HepG2 (cell line): Measurements from ENCODE around the gene KCNK7. TPM values are rescaled to one million over a fixed set of nuclear protein-coding genes. Genes with fewer than 3 reads are reported as not detected.

Source experiments
- AGO2 ChIP-seq: fragments of 200-400 bp; formaldehyde crosslinking; optimal IDR thresholded peaks from 2 replicates; pipeline ENCODE3; 2017; ENCODE audit warnings: mild to moderate bottlenecking, low read depth, low read length, moderate library complexity
- BATF2 ChIP-seq: sonication (generic); formaldehyde crosslinking; IDR thresholded peaks from 2 replicates; pipeline ENCODE4 v1.8.0; 2022; ENCODE audit warnings: mild to moderate bottlenecking, missing genetic modification reagents, moderate library complexity
- CAMTA2 ChIP-seq: sonication (generic); formaldehyde crosslinking; IDR thresholded peaks from 2 replicates; pipeline ENCODE4 v1.4.0; 2020; ENCODE audit warnings: mild to moderate bottlenecking, missing genetic modification reagents, borderline replicate concordance
- CENPX ChIP-seq: sonication (generic); formaldehyde crosslinking; IDR thresholded peaks from 2 replicates; pipeline ENCODE4 v1.9.0; 2021; ENCODE audit warnings: mild to moderate bottlenecking, missing genetic modification reagents, moderate library complexity
- FOXC1 ChIP-seq: sonication (generic); formaldehyde crosslinking; IDR thresholded peaks from 2 replicates; pipeline ENCODE4 v1.8.0; 2022; ENCODE audit warnings: mild to moderate bottlenecking, missing genetic modification reagents, borderline replicate concordance
- KAT2B ChIP-seq: fragments of 150-350 bp; IDR thresholded peaks from 2 replicates; pipeline ENCODE4 v1.6.1; 2014; ENCODE audit warnings: low read depth, low read length, borderline replicate concordance
- KDM6A ChIP-seq: IDR thresholded peaks from 2 replicates; pipeline ENCODE4 v1.6.1; 2016; ENCODE audit warnings: low read depth
- KLF9 ChIP-seq: IDR thresholded peaks from 2 replicates; pipeline ENCODE4 v1.6.1; 2016; ENCODE audit warnings: low read depth
- MEIS2 ChIP-seq: sonication (generic); formaldehyde crosslinking; IDR thresholded peaks from 2 replicates; pipeline ENCODE4 v1.9.0; 2021; ENCODE audit warnings: mild to moderate bottlenecking, missing genetic modification reagents
- MTF2 ChIP-seq: sonication (generic); formaldehyde crosslinking; IDR thresholded peaks from 2 replicates; pipeline ENCODE4 v1.5.0; 2020; ENCODE audit warnings: missing genetic modification reagents, borderline replicate concordance
- SATB2 ChIP-seq: sonication (generic); formaldehyde crosslinking; IDR thresholded peaks from 2 replicates; pipeline ENCODE4 v1.5.0; 2020; ENCODE audit warnings: missing genetic modification reagents
- SCMH1 ChIP-seq: sonication (generic); formaldehyde crosslinking; IDR thresholded peaks from 2 replicates; pipeline ENCODE4 v1.9.0; 2021; ENCODE audit warnings: missing genetic modification reagents, mild to moderate bottlenecking, borderline replicate concordance
- SUZ12 ChIP-seq: fragments of 150-350 bp; IDR thresholded peaks from 2 replicates; pipeline ENCODE4 v1.6.1; 2014; ENCODE audit warnings: low read depth, low read length
- TMF1 ChIP-seq: sonication (generic); formaldehyde crosslinking; IDR thresholded peaks from 2 replicates; pipeline ENCODE4 v1.8.1; 2022; ENCODE audit warnings: low read depth, missing genetic modification reagents
- ZBTB49 ChIP-seq: sonication (generic); formaldehyde crosslinking; IDR thresholded peaks from 2 replicates; pipeline ENCODE4 v1.4.0; 2020; ENCODE audit warnings: missing genetic modification reagents, borderline replicate concordance
- ZNF30 ChIP-seq: sonication (generic); formaldehyde crosslinking; IDR thresholded peaks from 2 replicates; pipeline ENCODE4 v1.5.0; 2020; ENCODE audit warnings: mild to moderate bottlenecking, missing genetic modification reagents
- polyA plus RNA-seq, 8 experiments: library from polyadenylated mRNA; depleted of rRNA in 3 of 8; stranded (reverse) in 7 of 8; unstranded in 1 of 8; fragments of >200 nt; fragmentation: Illumina TruSeq in 4 of 8; extraction: Trizol in 4 of 8; gene quantifications; 2 replicates each; pipeline versions ENCODE4 v1.2.1 to v1.2.3, GENCODE V29; 2011 to 2016; ENCODE audit warnings: low read depth in 4 of 8, missing spikeins in 1 of 8, mixed read lengths in 1 of 8; ENCODE audit not compliant: insufficient read depth in 1 of 8
- total RNA-seq, 5 experiments: library from RNA; depleted of rRNA; stranded (reverse); fragments of >200 nt; fragmentation: Illumina TruSeq; extraction: Trizol; gene quantifications; 2 replicates each; pipeline ENCODE4 v1.2.3, GENCODE V29; 2016; ENCODE audit warnings: low read depth in 1 of 5
- TF ChIP-seq, protein P1 (sequence below): sonication (generic); formaldehyde crosslinking; IDR thresholded peaks from 2 replicates; pipeline ENCODE4 v1.5.0; 2020; ENCODE audit warnings: mild to moderate bottlenecking, missing genetic modification reagents
- TF ChIP-seq, protein P2 (sequence below): fragments of 450-650 bp; IDR thresholded peaks from 2 replicates; pipeline ENCODE4 v1.6.1; 2017
- TF ChIP-seq, protein P3 (sequence below): IDR thresholded peaks from 2 replicates; pipeline ENCODE4 v1.6.1; 2016
- TF ChIP-seq, protein P4 (sequence below): sonication (generic); formaldehyde crosslinking; IDR thresholded peaks from 2 replicates; pipeline ENCODE4 v1.4.0; 2020; ENCODE audit warnings: missing genetic modification reagents, mild to moderate bottlenecking, borderline replicate concordance

KCNK7 gene
- total and polyA plus RNA-seq, 2 of the 13 experiments (the other 11 are each of a cell fraction or from before 2014, with no cell fraction given) = 0.11 TPM; not detected in 1

DNA sequence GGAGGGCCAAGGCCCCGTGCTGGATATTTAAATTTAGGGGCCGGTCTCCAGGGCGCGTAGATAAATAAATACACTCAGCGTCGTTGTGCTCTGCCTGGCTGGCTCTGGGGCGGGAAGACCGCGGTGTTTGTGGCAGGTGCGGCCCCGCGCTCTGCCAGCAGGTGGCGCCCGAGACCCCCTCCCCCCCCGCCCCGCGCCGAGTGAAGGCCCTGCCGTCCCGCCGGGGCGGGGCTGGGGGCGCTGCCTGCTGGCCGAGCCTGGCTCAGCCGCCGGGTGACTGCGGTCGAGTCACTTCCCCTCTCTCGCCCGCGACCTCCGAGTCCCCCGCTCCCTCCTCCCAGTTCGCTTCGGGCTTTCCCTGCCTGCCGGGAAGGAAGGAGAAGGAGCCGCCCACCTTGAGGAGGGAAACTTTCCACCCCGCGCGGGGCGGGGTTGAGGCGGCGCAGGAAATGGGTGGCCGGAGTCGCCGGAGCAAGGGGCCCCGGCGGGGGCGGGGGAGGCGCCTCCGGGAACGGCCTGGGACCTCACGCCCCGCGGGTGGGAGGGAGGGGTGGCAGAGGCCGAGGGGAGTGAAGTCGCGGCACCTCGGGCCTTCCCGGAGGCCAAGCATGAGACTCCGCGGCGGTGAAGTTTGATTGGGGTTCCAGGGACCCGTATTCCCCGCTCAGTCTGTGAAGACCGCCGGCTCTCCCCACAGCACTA is 21.3 kb downstream of the KCNK7 start (continued):
- TF ChIP-seq, protein P1, sequence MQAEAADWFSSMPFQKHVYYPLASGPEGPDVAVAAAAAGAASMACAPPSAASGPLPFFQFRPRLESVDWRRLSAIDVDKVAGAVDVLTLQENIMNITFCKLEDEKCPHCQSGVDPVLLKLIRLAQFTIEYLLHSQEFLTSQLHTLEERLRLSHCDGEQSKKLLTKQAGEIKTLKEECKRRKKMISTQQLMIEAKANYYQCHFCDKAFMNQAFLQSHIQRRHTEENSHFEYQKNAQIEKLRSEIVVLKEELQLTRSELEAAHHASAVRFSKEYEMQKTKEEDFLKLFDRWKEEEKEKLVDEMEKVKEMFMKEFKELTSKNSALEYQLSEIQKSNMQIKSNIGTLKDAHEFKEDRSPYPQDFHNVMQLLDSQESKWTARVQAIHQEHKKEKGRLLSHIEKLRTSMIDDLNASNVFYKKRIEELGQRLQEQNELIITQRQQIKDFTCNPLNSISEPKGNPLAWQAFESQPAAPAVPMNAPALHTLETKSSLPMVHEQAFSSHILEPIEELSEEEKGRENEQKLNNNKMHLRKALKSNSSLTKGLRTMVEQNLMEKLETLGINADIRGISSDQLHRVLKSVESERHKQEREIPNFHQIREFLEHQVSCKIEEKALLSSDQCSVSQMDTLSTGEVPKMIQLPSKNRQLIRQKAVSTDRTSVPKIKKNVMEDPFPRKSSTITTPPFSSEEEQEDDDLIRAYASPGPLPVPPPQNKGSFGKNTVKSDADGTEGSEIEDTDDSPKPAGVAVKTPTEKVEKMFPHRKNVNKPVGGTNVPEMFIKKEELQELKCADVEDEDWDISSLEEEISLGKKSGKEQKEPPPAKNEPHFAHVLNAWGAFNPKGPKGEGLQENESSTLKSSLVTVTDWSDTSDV (CRISPR knock-in tag) = no peak
- TF ChIP-seq KLF9 (CRISPR knock-in tag) (no peak), ZNF30 (CRISPR knock-in tag) (no peak), BATF2 (CRISPR knock-in tag) (no peak), SUZ12 (no peak), TMF1 (CRISPR knock-in tag) (no peak), FOXC1 (CRISPR knock-in tag) (no peak), MTF2 (CRISPR knock-in tag) (no peak), SATB2 (CRISPR knock-in tag) (no peak), KAT2B (no peak), CAMTA2 (CRISPR knock-in tag) (no peak), ZBTB49 (no peak), MEIS2 (CRISPR knock-in tag) (no peak), AGO2 (peak; percentile 69), KDM6A (CRISPR knock-in tag) (no peak), SCMH1 (CRISPR knock-in tag) (no peak), CENPX (CRISPR knock-in tag) (no peak)
- TF ChIP-seq, protein P2, sequence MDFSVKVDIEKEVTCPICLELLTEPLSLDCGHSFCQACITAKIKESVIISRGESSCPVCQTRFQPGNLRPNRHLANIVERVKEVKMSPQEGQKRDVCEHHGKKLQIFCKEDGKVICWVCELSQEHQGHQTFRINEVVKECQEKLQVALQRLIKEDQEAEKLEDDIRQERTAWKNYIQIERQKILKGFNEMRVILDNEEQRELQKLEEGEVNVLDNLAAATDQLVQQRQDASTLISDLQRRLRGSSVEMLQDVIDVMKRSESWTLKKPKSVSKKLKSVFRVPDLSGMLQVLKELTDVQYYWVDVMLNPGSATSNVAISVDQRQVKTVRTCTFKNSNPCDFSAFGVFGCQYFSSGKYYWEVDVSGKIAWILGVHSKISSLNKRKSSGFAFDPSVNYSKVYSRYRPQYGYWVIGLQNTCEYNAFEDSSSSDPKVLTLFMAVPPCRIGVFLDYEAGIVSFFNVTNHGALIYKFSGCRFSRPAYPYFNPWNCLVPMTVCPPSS = no peak
- TF ChIP-seq, protein P3, sequence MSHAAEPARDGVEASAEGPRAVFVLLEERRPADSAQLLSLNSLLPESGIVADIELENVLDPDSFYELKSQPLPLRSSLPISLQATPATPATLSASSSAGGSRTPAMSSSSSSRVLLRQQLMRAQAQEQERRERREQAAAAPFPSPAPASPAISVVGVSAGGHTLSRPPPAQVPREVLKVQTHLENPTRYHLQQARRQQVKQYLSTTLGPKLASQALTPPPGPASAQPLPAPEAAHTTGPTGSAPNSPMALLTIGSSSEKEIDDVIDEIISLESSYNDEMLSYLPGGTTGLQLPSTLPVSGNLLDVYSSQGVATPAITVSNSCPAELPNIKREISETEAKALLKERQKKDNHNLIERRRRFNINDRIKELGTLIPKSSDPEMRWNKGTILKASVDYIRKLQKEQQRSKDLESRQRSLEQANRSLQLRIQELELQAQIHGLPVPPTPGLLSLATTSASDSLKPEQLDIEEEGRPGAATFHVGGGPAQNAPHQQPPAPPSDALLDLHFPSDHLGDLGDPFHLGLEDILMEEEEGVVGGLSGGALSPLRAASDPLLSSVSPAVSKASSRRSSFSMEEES (CRISPR knock-in tag) = peak; percentile 33; the same call in 1 of the 2 replicates
- TF ChIP-seq, protein P4, sequence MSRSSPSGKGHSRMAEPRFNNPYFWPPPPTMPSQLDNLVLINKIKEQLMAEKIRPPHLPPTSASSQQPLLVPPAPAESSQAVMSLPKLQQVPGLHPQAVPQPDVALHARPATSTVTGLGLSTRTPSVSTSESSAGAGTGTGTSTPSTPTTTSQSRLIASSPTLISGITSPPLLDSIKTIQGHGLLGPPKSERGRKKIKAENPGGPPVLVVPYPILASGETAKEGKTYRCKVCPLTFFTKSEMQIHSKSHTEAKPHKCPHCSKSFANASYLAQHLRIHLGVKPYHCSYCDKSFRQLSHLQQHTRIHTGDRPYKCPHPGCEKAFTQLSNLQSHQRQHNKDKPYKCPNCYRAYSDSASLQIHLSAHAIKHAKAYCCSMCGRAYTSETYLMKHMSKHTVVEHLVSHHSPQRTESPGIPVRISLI (CRISPR knock-in tag) = no peak
